Stimulated activated CD8-positive, alpha-beta memory T cell treated with anti-CD3 and anti-CD28 coated beads, Interleukin-7, amount 100 ng/mL, for 1 hour (primary cell): ENCODE data around the gene SGMS1.

ENCODE experiments used
- DNase-seq, 2 donors: peaks; one replicate each; pipeline ENCODE4 v3.0.0-alpha.2; 2020; ENCODE audit warnings: low read depth in 2 of 2

SGMS1 gene

GRCh38 chr10:50613150-50613549 is 10.6 kb downstream of the SGMS1 start:
- DNase-seq: no peak

DNA sequence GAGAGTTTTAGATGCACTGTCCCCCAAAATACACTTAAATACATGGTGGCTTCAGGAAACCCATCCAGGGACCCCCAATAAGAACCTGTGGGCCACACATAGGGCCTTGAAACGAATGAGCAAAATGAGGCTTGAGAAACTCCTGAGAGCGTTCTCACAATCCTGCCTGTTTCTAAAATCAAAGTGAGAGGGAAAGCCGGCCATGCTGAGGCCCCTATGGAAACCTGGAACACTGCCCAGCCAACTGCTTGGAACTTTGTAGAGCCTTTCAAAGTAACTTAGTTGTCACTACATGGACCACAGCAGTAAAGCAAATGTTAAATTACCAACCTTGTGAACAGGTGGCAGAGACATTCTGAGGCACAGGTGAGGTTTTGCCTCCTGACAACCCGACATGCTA is 13.4 kb downstream of the SGMS1 start:
- DNase-seq: no peak

DNA sequence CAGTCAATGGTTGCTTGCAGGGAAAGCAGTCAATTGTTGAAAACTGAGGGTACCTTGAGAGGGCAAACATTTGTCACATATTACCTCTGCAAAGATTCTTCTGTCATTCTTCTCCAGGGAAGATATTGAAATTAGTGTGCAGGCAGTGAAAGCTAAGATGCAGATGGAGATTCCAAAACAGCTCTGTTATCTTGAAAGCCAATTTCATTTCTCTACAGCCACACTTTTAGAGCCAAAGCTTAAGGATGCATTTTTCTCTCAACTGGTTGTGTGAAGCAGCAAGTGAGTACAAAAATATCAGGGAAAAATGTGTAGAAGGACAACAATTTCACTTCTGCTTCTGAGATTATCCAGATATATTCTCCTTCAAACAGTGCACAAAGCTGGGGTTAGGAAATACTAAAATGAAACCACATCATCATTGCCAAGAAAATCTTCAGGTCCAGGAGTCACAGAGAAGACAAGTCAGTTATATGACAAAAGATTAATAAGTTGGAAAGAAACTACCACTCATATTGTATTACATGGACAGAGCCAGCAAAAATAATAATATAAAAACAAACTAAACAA is 16.3 kb downstream of the SGMS1 start:
- no peak for DNase-seq

DNA sequence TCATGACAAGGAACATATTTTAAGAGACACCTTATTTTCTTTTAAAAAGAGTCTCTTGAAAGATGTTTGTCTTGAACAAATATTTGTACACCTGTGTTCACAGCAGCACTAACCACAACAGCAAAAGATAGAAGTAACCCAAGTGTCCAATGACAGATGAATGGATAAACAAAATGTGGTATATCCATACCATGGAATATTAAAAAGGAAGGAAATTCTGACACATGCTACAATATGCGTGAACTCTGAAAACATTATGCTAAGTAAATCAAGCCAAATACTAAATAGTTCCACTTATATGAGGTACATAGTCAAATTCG is 17.8 kb downstream of the SGMS1 start:
- no peak for DNase-seq

DNA sequence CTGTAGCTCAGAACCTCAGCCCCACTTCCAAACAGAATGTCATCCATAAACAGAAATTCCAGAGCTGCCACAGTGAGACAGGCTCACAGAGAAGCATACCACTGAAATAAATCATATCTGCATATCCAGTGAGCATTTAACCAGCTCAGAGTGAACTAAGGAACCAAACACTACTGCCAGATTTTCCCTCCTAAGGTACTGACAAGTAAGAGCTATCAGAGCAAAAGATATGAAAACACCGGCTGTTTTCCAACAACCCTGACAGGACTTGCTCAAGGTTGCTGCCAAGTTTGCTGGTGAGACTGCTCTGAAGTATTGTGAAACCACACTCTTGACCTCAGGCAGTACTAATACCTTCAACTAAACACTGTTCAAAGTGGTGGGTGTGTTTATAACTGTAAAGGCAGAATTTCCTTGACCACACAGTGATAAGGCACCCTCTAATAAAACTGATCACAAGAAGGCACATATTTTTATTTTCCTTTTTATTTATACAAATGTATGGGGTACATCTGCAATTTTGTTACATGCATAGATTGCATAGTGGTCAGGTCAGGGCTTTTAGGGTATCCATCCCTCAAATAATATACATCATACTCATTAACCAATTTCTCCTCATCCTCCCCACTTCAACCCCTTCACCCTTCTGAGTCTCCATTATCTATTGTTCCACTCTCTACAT is 18.3 kb downstream of the SGMS1 start:
- DNase-seq: no peak

DNA sequence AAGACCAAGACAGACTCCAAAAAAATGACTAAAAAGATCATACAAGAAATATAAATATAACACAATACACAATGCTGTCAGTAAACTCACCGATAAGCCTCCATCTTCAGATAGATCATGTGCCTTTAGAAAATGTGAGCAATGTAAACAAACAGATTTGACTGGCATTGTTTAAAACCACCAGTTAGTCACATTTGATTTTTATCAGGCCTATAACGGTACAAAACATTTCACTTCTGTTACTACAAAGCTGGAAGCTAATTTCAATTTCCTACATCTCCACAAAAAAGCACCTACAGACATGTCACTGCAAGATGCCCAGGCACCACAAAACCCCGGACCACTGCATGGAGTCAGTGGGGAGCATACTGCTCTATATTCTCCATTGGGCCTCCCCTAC is 18.9 kb downstream of the SGMS1 start:
- DNase-seq: no peak

GRCh38 chr10:50604049-50604640 is 19.6 kb downstream of the SGMS1 start:
- DNase-seq: no peak

DNA sequence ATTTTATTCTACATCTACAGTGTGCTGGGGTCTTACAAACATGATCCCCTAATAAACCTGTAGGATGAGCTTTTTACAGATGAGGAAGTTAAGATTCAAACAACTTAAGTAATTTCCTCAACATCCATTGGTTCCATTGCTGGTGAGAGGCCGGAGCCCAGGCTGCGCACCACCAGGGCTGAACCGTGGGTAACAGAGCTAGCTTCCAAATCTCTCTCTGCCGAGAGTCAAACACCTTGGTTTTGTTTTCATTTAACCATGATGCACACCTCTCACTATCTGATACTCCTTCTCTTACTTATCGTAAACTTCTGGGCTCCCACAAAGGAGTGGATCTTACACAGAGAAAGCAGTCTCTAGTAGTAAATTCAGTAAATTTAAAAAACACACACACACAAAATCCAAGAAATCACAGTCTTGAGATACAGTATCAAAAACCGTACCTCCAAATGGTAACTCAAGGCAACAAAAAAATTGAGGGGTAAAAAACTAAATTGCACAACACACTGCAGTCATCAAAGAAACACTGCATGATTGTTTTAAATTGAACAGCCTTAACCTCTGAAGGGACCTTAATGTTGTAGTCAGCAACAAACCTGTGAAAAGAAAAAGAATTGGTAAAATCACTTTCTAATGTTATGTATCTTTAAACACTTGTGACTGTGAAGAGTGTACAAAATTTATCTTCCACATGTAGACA is 20.5 kb downstream of the SGMS1 start:
- no peak for DNase-seq

DNA sequence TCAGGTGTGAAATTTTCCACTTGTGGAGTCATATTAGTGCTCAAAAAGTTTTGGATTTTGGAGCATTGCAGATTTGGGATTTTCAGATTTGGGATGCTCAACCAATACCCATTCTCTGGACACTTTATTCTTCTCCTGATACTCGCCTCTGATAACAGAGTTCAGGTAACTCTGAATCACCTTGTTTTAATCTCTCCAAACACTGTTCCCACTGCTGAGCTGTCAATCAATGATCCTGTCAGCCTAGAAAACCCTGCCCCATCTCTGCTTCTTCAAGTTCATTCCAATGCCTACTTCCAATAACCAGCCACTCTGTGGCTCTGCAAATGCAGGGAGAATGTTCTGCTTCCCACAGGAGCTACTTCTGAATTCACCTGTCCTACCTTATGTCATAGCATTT is 21.8 kb downstream of the SGMS1 start:
- DNase-seq: no peak

DNA sequence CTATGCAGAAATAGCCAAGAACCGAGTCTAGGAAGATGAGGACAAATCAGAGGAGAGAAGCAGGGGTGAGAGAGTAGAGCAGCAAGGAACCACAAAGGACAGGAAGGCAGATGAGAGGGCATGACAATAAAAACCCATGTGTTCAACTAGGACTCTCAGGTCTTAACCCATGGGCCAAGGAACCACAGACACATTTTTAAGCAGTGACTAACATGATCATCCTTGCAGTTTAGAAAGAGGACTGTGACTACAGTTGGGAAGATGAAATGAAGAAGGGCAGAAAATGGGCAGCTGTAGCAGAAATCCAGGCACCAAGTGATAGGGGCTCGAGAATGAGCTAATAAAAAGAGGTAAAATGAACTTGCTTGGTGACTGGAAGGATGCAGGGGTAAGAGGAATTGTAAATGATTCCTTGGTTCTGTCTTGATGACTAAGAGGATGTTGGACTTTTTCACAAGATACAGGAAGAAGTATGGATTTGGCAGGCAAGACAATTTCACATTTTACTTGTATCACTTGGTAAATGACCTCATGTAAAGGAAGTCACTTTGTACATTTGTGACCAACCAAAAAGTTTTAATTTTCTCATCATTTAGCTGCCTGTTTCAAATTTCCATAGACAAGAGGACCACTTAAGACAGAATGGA is 22.8 kb downstream of the SGMS1 start:
- DNase-seq: no peak

DNA sequence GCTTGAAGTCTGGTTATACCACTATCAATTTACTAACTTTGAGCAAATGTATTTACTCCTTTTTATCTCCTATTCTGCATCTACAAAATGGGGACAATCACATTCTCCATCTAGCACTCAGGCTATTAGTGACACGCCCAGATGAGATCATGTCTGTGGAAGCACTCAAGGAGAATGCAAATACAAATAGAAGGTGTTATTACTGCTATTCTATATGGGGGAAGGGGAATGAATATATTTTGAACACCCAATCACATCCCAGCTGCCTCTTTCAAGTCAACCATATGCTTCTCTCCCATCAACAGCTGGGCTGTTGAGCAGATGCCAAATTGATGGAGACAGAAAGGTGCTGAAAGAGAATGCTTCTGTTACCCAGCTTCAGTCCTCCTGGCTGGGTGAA is 23.5 kb downstream of the SGMS1 start:
- no peak for DNase-seq

GRCh38 chr10:50596897-50597296 is 26.9 kb downstream of the SGMS1 start:
- DNase-seq: no peak

DNA sequence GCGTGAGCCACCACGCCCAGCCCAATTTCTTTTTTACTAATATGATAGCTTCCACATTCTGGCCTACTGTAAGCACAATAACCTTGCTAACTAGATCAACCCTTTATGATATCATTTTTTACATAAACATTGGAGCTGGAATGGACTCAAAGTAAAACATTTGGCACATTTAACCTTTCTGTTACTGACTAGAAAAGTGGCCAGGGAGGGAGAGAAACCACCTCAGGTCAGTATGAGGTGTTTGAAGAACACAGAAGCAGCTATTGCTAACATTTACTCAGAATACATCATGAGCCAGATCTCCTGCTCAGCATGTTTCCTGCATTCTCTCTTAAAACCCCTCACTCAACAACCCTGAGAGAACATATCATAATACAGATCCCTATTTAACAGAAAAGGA is 27.3 kb downstream of the SGMS1 start:
- no peak for DNase-seq

GRCh38 chr10:50595785-50596184 is 28.0 kb downstream of the SGMS1 start:
- DNase-seq: no peak

DNA sequence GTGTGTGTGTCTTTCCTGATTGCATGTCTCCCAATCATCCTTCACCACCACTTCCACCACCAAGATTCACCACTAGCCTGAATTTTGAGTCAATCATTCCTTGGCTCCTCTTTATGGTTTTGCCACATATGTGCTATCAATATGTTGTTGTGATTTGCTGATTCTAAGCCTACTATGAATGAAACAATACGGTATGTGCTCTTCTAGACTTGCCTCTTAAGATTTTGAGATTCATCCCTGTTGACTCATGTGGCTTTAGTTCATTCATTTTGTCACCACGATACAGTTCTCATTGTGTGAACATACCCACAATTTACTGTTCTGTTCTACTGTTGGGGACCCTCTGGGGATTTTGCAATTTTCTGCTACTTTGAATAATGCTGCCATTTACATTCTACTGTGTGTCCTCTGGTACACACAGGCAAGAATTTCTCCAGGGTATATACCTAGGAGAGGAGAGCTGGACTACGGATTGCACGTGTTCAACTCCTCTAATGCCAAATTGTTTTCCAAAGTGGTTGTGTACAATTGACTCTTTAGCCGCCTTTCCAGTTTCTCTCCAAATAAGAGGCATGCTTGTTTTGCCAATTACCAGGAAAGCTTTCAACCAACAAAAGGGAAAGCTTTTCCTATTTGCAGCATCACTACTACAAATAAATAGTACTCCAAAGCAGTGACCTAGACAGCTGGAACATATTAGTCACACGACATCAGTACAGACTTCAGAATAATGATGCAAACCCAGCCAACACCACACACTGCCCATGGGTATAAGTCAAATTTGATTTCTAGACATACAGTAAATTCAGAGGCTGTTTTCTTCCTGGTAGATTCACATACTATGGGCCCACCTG is 30.0 kb downstream of the SGMS1 start:
- DNase-seq: no peak

GRCh38 chr10:50592961-50593418 is 30.8 kb downstream of the SGMS1 start:
- no peak for DNase-seq

DNA sequence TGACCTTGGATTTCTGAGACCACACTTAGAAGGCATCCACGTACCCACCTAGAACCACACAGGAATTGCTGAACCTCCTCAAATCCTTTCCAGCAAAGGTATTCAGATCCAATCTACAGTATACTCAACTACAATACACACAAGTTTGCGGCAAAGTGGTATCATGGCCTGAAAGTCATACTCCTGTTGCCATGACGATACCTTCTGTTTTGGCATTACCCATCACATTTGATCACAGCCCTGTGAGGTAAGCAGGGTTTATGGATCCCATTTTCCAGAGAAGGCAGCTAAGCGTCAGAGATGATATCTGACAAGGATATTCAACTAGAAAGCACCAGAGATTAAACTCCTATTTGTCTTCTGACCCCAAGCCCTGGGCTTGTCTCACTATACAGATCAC is 32.8 kb downstream of the SGMS1 start:
- DNase-seq: no peak

DNA sequence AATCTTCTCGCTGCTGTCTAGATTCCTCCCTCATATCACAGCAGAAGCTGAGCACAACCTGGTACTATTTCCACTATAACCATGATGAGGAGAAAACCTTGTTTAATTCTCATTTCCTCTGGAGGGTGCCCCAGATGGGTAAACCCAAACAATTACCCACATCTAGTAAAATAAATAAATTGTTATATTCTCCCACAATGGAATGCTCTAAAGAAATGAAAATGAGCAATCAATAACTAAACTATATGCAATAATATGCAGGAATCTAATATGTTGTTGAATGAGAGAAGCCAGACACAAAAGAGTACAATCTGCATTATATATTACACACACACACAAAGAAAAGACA is 37.0 kb downstream of the SGMS1 start:
- DNase-seq: no peak

- no peak for DNase-seq
These were observed 37.6 kb downstream of the SGMS1 start for GRCh38 chr10:50585921-50586739.
